ENCODE results near the gene PTBP3.

GRCh38 chr9:112245126-112245525, 88.3 kb downstream of the PTBP3 start:
- TF ChIP-seq, protein P1, sequence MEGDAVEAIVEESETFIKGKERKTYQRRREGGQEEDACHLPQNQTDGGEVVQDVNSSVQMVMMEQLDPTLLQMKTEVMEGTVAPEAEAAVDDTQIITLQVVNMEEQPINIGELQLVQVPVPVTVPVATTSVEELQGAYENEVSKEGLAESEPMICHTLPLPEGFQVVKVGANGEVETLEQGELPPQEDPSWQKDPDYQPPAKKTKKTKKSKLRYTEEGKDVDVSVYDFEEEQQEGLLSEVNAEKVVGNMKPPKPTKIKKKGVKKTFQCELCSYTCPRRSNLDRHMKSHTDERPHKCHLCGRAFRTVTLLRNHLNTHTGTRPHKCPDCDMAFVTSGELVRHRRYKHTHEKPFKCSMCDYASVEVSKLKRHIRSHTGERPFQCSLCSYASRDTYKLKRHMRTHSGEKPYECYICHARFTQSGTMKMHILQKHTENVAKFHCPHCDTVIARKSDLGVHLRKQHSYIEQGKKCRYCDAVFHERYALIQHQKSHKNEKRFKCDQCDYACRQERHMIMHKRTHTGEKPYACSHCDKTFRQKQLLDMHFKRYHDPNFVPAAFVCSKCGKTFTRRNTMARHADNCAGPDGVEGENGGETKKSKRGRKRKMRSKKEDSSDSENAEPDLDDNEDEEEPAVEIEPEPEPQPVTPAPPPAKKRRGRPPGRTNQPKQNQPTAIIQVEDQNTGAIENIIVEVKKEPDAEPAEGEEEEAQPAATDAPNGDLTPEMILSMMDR (IDR thresholded peaks at IDR 0.05), result no peak
- no peak for TF ChIP-seq POLR2A (IDR thresholded peaks at IDR 0.05)
